NOMO-1 treated with dmso at 0.1 percent for 144 hours (cell line): ENCODE data around the gene CIC.

Source experiments
- DNase-seq: peaks from one replicate; lab custom pipeline; 2025; ENCODE audit not compliant: unreplicated experiment; lab: John Stamatoyannopoulos, UW

The CIC gene

GRCh38 chr19:42275103-42275502, 6.1 kb downstream of the CIC start:
- DNase-seq: no peak

GRCh38 chr19:42275517-42275916, 6.5 kb downstream of the CIC start:
- DNase-seq: no peak

GRCh38 chr19:42276284-42276683, 7.2 kb downstream of the CIC start:
- no peak for DNase-seq

- DNase-seq: no peak
Measured at GRCh38 chr19:42276821-42277220, 7.8 kb downstream of the CIC start.

GRCh38 chr19:42277821-42278451, 8.9 kb downstream of the CIC start:
- DNase-seq: no peak

- DNase-seq: no peak
Measured at GRCh38 chr19:42278452-42279154, 9.6 kb downstream of the CIC start.

- DNase-seq: no peak
Measured at GRCh38 chr19:42279155-42279901, 10.3 kb downstream of the CIC start.

- peak; percentile 79 for DNase-seq
Measured at GRCh38 chr19:42279902-42280814, 11.1 kb downstream of the CIC start.

- DNase-seq: no peak
Measured at GRCh38 chr19:42280815-42281145, 11.7 kb downstream of the CIC start.

- DNase-seq: peak; percentile 28
Measured at GRCh38 chr19:42281146-42281826, 12.2 kb downstream of the CIC start.

- no peak for DNase-seq
Measured at GRCh38 chr19:42281827-42282762, 13.0 kb downstream of the CIC start.

GRCh38 chr19:42282819-42283187, 13.8 kb downstream of the CIC start:
- no peak for DNase-seq

GRCh38 chr19:42283188-42284065, 14.4 kb downstream of the CIC start:
- DNase-seq: peak; percentile 87

- peak; percentile 69 for DNase-seq
Measured at GRCh38 chr19:42284066-42284501, 15.0 kb downstream of the CIC start.

- DNase-seq: no peak
Measured at GRCh38 chr19:42284591-42285341, 15.7 kb downstream of the CIC start.

GRCh38 chr19:42285541-42285941, 16.5 kb downstream of the CIC start:
- DNase-seq: no peak

GRCh38 chr19:42285988-42286348, 16.9 kb downstream of the CIC start:
- DNase-seq: no peak
